HG02938 (cell line): ENCODE measurements around the gene RNF149.

ENCODE experiments used
- ATAC-seq: cut with Tn5 transposase; IDR thresholded peaks from one replicate; pipeline ENCODE4 v1.9.1; 2021; ENCODE audit warnings: mild to moderate bottlenecking, moderate library complexity; ENCODE audit not compliant: unreplicated experiment

The RNF149 gene

DNA sequence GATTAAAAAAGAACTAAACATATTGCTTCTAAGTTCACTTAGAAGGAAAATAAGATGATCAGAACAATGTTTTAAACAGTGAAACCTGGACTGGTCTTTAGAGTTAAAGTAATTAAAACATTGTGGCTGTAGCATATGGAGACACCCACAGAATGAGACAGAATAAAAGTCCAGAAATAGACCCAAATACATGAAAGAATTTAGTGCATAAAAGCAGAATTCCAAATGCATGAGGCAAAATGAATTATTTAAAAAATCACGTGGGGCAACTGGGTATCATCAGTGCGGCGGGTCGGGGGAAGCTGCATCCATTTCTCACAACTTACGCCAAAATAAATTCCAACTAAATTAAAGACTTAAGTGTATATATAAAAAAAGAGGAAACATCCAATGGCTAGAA lies 12.1 kb downstream of the RNF149 start:
- ATAC-seq = no peak

DNA sequence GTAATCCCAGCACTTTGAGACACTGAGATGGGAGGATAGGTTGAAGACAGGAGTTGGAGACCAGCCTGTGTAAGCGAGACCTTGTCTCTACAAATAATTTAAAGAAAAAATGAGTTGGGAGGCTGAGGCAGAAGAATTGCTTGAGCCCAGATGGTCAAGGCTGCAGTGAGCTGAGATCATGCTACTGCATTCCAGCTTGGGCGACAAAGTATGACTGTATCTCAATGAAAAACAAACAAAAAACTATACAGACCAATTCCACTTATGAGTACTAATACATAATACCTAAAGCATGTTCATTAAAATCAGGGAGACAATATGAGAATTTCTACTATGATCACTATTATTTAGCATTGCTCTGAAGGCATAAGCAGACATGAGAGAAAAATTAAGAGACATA lies 12.6 kb downstream of the RNF149 start:
- no peak for ATAC-seq

DNA sequence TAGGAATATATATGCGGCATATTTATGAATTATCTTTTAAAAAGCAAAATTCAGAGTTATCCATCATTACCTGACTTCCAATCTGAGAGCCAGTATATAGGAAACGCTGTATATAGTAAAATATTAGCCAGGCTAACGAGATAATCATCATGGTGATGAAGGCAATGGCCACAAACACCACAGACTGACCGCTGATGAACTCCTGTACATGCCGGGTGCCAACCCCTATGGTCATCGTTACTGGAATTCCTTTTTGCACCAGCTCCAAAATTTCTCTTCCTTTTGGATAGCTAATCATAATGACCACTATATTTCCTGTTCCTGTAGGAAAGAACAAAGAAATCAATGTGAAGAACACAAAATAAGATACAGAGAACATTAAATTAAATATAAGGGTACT lies 13.6 kb downstream of the RNF149 start:
- no peak for ATAC-seq

DNA sequence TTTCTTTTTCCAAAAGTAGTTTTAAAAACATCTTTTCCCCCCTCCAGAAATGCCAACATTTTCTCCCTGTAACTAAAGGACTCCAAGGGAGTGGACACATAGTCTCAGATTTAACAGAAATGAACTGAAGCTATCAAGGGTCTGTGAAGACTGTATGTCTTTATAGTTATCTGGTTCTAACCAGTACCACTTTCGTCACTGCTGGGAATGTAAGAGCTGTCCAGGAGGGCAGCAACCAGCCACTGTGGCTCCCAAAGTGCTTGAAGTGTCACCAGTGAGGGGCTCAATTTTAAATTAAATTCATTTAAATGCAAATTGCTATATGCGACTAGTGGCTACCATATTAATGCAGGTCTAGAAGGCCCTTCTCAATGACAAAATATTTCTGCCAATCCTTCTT lies 15.0 kb downstream of the RNF149 start:
- no peak for ATAC-seq

DNA sequence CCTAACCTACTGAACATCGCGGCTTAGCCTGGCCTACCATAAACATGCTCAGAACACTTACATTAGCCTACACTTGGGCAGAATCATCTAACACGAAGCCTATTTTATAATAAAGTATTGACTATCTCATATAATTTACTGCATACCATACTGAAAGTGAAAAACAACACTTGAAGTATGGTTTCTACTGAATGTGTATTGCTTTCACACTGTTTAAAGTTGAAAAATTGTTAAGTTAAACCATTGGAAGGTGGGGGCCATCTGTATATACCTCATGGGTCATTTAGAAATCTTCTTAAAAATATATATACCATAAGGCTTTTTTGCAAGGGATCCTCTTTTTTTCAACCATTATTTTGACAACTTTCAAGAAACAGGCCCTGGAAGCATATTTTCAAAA lies 16.5 kb downstream of the RNF149 start:
- no peak for ATAC-seq

DNA sequence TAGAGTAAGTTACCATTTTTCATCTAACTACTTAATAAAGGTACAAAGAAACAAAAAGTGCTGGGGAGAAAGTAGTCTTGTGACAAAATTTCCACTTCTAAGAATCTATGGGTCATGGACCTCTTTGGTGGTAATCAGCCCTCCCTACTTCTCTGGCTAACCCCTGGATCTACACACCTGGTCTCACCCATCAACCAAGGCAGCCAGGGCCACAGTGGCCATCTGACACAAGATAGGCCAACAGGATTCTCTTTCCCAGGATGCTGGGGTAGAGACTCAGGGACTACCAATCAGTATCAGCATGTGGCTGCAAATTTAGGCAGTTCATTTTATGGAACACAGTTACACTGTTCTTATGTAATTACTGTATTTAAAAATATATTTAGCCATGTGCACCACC lies 17.8 kb downstream of the RNF149 start:
- ATAC-seq = no peak

DNA sequence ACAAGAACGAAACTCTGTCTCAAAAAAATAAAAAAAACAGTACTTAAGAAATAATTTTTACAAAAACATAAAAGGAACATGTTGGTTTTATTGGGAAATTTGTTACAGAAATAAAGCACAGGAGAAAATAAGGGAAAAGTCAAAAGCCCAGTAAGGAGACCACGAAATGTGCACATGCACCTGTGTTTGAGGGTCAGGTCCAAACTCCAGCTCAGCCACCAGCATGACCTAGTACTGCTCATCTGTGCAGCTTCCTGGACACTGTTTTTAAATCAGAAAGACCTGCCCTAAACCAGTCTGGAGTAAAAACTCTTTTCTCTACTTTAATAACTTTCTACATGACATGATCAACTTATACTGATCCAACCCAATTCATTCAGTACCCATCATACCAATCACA lies 21.2 kb downstream of the RNF149 start:
- no peak for ATAC-seq

DNA sequence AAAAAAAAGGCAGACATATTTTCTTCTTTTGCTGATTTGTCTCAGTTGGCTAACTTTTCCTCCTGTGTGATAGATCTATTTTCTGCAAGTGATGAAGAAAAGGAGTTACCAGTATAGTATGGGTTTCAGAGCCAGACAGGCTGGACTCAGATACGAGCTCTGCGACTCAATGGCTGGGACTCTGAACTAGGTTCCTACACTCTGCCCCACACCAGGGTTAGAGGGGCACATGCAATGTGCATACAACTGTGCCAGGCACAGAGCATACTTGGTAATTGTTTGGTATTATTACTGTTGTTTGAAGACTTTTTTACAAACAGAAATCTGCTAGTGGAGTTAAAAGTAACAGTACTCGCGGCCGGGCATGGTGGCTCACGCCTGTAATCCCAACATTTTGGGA lies 21.8 kb downstream of the RNF149 start:
- no peak for ATAC-seq

DNA sequence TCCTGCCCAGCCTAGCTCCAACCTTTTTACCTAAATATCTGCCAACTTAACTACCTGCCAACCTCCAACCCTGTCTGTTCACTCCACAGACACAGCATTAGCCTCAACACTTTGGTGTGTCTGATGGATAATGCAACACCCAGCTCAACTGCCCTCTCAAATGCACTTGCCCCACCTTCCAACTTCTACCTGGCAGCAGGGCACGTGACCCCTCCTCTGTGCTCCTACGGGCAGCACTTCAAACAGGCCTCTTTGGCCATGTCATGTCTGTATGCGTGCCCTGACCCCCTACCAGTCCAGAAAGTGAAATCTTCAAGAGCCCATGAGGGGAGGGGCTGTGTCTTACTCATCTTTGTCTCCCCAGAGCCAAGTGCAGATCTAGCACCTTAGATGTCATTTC lies 25.5 kb downstream of the RNF149 start:
- no peak for ATAC-seq

DNA sequence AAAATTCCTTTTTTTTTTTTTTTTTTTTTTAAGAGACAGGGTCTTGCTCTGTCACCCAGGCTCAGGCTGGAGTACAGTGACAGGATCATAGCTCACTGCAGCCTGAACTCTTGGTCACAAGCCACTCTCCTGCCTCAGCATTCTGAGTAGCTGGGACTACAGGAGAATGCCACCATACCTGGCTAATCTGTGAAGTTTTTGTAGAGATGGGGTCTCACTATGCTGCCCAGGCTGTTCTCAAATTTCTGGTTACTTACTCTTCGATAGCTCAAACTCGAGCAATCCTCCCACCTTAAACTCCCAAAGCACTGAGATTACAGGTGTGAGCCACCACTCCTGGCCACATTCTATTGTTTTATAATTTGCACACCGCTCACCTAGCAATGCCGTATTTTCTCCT lies 27.0 kb downstream of the RNF149 start:
- ATAC-seq = no peak

DNA sequence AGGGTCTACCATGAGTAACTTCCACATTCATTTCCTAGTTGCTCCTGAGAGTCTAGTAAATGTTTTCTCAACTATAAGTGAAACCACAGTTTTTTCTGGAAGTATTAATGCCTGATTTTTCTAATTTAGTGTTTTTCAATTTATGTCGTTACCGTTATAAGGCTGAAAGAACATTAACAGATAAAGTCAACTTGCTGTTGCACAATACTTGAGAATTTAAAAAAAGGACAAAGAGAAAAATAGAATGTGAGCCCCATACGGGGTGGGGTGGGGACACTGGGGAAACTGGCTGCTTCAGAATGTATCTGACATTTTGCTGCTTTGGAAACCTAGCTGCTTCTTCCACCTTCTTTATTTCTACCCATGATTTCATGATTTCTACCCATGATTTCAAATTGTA lies 29.6 kb downstream of the RNF149 start:
- ATAC-seq = no peak

DNA sequence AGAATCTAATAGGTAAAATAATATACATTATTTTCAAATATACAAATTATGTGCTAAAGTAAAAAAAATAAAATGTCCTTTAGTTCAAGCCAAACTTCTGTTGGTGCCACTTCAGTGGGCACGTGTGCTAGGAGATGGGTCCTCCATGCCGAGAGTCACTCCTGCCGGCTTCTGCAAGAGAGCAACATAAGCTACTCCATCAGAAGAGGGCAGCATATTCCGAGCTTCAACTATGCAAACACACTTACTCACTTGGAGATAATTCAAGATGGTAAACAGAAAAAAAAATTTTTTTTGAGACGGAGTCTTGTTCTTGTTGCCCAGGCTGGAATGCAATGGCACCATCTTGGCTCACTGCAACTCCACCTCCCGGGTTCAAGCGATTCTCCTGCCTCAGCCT lies 31.4 kb downstream of the RNF149 start:
- no peak for ATAC-seq

DNA sequence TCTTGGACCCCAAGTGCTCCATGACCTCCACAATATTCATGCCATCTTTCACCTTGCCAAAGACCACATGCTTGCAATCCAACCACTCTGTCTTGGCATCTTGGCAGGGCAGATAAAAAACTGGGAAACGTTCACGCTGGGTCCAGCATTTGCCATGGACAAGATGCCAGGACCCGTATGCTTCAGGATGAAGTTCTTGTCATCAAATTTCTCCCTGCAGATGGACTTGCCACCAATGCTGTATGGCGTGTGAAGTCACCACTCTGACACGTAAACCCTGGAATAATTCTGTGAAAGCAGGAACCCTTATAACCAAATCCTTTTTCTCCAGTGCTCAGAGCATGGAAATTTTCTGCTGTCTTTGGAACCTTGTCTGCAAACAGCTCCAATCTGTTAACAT lies 34.4 kb downstream of the RNF149 start:
- ATAC-seq = no peak

DNA sequence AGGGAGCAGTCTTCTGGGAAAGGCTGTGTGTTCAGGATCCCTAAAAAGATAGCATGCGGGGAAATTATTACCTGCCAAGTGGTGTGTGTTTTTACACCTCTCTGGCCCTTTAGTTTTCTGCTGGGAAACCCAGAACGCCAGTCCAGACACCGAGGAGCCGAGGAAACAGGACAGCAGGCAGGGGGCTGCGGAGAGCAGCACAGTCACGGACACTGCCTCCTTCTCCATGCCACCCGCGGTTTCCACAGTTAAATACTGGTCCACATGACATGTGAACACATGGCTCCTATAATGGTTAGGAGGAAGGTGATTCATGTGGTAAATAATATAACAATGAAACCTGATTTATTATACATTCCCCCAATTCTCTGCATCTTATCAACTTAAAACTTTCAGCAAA lies 35.4 kb downstream of the RNF149 start:
- ATAC-seq = no peak

DNA sequence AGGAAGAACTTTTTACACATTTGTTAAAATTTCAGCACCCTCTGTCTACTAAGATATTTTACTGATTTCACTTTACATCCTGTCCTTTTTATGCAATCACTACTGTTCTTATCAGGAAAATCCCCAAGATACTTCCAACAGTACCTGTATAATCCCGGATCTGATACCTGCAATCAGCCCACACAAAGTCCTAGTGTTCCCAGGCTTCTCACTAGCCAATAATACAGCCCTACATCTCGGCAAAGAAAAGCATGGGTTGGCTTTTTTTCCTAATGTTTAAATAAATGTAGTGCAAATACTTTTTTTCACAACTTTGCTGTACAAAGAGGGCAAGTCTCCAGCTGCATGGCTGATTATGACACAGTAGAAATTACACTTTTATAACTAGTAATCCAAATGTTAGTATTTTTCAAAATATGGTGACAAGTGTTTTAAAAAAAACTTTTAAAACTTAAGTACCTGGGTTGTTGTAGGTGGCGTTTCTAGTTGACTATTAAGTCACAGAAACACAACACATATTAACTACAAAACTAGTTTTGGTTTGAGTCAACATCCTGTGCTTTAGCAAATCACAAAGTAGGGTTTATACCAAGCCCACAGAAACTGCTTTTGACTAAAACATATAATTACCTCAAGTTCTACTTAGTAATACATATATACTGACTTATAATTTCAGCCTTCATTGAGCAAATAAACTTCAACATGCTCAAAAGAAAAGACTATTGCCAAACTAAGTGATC lies 36.3 kb downstream of the RNF149 start:
- ATAC-seq = peak; percentile 91

DNA sequence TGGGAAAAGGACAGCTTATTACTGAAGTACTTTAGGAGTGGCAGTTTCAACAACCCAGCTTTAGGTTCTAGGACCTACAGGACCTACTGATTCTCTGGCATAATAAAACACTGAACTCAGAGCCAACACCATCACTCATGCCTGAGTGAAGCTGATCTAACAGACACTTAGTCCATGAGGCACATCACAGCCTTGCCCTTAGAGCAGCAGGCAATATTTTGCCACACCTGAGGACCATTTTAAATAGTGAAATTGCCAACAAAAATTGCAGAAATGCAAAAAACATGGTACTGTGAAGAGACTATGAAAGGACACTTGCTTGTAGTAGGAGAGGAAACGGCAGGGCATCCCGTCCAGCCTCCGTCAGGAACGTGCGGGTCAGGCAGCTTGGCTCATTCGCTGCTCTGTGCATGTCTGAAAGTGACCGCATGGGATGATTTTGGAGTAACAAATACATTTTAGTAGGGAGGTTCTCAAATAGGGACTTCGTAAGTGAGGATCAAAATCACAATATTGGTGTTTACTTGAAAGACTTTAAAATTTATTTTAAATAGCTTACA lies 37.7 kb downstream of the RNF149 start:
- no peak for ATAC-seq

DNA sequence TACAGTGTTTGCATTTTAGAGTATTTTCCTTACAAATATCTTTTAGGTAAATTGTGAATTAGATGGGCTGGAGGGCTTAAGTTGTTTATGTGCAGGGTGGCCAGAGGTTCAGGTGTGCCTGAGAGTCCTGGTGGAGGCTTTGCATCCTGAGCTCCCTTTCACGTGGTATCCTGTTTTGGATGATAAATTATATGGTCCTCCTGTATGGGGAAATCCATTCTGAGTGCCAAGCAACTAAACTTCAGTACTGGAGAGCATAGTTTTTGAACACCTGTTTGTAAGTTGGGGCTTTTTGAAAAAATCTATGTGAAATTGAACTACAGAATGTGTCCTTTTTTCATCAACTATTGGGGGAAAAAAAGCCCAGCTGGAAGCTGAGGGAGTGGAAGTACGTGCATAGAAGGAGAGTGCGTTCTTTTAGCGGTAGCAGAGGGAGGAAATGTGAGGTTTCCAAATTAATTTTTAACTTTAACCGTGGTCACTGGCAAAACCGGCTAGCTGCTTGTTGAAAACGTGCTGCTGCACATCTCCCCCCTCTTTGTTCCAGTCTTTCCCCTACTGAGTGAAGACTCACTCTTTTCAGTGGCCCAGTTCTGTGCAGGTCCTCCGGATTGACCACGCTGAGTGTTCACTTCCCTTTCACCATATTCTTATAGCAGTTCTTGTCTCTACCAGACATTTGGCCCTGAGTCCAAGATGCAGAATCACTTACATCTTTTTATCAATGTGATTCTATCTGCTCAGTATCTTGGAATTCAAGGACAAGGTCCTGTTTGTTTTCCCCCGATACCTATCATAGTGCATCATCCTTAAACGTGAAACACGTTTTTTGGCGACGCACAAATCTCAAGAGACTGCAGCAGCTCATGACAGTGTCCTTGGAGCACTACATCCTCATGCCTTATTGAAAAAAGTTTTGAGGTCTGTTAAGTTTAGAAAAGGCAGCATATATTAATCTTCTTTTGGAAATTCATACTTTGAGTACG lies 40.5 kb downstream of the RNF149 start:
- peak; percentile 43 for ATAC-seq

DNA sequence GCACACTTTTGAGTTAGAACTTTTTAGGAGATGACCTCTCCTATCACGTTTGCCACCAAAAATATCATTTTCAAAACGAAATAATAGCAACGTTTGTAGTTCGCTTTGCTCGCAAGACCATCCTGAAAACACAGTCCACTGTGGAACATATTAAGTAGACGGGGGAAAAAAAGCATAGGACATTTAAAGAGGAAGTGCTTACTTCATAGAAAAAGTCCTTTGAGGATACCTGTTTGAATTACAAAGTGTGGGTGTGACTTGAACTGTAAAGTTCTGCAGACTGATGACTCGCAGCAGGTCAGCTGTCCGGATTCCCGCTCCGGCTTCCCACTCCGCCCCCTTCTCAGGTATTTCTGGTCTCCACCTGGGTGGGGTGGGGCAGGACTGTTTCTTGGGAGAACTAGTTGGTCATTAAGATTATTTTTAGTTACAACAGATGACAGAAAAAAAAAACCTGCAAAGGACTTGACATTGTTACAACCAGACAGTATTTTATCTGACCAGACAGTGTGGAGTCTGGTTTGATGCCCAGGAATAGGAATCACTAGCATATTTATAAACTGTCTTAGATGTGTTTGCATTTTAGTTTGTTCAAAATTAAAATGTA lies 42.5 kb downstream of the RNF149 start:
- no peak for ATAC-seq

DNA sequence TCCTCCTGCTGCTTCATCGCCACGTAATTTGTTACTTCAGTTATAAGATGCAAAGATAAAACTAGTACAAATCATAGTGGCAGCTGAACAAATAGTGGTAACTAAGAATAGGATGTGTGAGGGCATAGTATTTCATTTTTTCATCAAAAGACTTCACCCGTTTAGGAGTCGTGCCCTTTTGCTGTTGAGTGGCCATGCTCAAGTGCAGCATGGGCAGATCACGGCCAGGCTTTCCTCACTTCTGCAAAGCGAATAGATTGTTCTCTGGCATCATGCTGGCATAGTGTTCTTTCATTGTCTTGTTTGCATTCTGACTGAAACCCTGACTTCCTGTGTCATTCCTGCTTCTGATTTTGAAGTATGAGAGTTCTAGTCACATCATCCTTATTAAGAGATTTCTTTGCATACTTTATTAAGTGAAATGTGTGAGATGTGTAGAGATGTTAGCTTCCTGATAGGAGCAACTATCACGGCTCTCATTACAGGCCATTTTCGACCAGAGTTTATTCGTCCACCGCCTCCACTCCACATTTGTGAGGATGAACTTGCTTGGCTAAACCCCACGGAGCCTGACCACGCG lies 44.1 kb downstream of the RNF149 start:
- no peak for ATAC-seq

DNA sequence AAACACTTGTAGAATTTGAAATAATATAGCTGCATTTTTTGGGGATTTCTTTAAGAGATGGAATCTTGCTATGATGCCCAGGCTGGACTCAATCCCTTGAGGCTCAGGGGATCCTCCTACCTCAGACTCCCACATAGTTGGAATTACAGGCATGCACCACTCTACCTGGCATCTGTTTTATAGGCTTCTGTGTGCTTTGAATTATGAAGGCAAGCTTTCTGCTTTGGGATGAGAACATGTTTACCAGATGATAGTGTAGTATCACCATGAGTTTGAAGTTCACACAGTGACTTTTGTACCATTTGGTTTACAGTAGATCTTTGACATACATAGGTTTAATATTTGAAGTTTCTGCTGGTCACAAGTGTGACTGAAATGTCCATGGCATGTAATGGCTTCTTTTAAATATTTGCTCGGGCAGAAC lies 45.1 kb downstream of the RNF149 start:
- ATAC-seq = no peak

DNA sequence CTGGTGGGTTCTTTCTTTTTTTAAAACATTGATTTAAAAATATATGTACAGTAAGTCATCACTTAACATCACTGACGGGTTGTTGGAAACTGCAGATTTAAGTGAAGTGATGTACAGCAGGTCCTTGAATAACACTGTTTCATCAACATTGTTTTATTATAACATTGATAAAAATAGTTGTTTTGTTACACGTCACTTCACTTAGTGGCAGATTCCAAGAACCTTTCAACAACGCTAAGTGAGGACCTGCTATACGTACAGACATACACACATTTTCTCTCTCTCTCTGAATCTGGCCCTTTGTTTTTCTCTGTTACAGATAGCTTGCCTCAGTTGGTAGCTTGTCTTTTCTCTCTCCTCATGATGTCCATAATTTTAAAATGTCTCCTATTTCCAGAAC lies 46.4 kb downstream of the RNF149 start:
- ATAC-seq = no peak
